GM18499 (cell line): Measurements from ENCODE around the gene PPP2R5B.

Experiments used
- ATAC-seq: cut with Tn5 transposase; IDR thresholded peaks from one replicate; pipeline ENCODE4 v1.9.1; 2021; ENCODE audit warnings: moderate number of reproducible peaks; ENCODE audit not compliant: insufficient read depth, unreplicated experiment

Gene PPP2R5B

GRCh38 chr11:64923944-64924909, at the start of gene PPP2R5B:
Gene PPP2R5B (plus strand): TSS chr11:64924689. CDS start chr11:64925735, 1,046 bp downstream.
- ATAC-seq = no peak

GRCh38 chr11:64875369-64876228, 48.9 kb upstream of the PPP2R5B start:
- ATAC-seq = no peak

DNA sequence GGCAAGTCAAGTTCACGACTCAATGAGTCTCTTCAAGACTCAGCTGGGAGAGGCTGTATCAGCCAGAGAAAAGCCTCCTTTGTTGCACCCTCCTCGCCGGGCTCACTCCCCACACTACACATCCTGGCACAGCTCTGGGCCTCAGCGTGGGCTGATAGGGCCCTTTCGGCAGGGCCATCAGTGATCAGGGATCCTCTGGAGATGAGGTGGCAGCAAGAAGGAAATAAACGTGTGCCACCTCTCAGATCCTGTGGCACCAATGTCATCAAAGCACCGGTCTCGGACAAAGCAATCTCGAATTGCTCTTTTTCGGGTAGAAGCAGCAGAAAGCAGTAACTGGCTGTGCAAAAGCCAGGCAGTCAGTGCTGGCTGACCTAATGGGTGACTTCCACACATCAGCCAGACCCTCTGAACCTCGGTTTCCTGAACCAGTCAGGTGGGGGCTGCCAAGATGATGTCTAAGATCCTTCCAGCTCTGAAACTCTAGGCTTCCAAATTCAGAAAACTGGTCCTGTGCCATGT, 48.2 kb upstream of the PPP2R5B start:
- no peak for ATAC-seq

DNA sequence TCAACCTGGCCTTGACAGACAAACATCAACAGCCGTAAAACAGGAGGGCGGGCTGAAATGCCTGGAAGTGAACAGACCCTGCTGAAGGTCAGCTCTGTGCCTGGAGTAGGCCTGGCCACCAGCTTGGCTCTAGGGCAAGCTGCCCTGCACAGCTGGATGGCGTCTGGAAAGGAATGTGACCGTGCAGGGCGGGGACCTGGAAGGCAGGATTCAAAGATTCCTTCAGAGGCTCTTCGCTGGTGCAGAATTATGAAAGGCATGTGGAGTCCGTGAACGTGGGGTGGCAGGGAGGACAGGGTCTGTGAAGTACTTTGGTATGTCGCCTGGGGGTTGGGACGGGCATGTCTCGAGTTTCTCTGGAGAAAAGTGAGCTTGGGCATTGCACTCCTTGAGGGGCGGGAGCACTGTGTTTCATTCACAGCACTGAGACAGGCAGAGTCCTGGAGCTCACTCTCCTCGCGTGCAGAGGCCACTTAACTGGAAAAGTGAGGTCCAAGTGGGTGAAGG, 47.6 kb upstream of the PPP2R5B start:
- no peak for ATAC-seq

DNA sequence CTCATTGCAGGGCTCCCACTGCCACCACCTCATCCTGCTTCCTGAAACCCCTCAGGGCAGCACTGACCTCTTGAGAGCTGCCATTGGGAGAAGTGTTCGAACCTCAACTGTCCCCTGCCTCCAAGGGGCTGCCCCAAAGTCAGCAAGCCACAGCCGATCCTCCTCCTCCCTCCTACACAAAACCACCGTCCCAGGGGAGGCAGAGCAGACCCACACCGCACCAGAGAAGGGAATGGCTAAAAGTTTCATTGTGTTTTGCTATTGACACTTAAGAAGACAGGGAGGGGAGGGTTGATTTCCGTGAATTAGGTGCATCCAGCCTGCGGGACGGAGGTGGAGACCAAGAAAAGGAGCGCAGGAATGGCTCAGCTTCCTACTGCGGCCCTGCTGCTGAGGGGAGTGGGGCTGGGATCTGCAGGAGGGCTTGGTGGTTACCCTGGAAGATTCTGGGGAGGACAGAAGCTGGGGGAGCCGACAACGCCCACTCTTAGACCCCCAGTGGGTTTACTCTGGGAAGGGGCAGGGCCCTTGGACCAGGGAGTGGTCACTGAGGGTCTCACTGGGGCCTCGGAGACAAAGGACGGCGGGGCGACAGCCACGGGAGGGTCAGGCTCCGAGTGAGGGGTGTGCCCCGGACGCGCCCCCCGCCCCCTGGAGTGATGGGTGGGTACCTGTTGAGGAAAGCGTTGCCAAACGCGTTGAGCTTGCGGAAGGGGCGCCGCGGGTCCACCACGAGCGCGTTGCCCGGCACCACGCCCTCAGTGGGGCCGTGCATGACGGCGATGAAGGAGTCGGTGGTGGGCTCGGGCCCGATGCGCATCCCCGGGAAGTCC, 46.9 kb upstream of the PPP2R5B start:
- no peak for ATAC-seq

- no peak for ATAC-seq
Observed at GRCh38 chr11:64878223-64878493, 46.3 kb upstream of the PPP2R5B start.

DNA sequence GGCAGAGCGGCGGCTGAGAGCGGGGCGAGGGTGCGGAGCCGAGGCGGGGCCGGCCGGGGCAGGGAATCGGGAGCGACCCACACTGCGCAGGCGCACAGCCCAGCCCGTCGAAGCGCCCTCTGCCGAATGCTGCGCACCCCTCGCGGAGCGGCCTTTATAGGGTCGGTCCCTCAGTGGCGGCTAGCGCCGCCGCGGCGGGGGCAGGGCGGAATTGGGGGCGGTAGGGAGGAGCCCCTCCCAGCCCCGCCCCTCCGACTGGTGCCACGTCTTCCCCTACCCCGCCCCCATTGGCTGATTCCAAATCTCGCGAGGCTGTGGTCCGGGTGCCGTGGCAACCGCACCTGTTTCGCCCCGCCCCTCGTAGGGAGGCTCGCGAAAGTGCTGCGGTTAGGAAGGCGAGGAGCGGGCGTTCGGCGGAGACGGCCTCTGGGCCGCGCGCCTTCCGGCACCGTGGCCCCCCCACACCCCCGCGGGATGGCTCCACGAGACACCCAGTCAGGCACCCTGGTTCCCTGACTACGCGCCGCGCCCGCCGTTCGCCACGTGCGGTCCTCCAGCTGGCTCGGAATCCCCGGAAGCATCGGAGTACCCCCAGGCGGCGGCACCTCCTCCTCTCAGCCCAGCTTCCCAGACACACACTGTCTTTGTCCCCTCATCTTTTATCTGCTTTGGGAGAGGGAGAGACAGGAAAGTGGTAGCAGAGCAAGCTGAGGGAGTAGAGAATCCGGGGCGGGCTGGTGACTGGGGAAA, 45.8 kb upstream of the PPP2R5B start, which contains the start of gene EHD1:
Gene EHD1, minus strand, starts transcription at position 128 of the 750 bp plus-strand sequence. CDS start 157 bp downstream, outside the sequence.
- peak; percentile 35 for ATAC-seq

GRCh38 chr11:64879244-64879900, 45.1 kb upstream of the PPP2R5B start:
- ATAC-seq = no peak

DNA sequence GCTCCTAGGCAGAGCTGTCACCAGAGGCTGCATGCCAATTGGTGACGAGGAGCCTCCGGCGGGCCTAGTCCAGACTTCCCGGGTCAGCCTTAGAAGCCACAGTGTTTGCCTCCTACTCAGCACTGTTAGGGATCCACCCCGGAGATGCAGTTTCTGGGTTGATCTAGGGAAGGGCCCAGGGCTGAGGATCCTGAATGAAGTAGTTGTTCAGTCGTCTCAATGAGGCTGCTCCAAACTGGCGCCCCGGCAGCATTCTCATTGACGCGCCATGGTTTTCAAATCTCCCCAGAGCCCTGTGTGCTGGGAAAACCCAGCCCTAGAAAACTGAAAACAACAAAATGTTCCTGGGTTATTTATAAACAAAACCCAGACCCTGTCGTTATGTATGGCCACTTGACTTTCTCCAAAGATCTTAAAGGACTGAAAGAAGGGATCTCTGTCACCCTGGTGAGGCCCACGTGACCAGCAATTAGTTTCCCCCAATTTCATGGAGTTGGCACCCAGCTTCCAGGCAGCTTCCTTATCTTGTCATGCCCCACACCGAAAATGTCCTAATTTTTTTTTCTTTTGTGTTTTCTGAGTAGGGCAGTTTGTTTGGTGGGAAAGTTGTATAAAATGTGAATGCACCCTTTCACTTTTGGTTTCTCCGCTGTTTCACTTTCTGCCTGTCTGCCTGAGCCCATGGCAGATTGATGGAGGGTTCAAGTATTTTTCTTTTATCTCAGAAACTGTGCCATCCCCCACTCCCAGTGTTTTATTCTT, 44.1 kb upstream of the PPP2R5B start:
- no peak for ATAC-seq

DNA sequence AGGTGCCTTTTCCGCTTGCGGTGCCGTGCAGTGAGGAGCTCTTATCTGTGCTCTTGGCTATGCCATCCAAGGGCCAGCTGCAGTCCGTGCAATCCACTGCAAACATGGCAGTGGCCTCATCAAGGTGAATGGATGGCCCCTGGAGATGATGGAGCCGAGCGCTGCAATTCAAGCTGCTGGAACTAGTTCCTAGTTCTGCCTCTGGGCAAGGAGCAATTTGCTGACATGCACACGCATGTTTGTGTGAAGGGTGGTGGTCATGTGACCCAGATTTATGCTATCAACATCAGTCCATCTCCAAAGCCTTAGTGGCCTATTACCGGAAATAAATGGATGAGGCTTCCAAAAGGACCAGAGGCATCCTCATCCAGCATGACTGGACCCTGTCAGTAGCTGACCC, 43.0 kb upstream of the PPP2R5B start:
- no peak for ATAC-seq

DNA sequence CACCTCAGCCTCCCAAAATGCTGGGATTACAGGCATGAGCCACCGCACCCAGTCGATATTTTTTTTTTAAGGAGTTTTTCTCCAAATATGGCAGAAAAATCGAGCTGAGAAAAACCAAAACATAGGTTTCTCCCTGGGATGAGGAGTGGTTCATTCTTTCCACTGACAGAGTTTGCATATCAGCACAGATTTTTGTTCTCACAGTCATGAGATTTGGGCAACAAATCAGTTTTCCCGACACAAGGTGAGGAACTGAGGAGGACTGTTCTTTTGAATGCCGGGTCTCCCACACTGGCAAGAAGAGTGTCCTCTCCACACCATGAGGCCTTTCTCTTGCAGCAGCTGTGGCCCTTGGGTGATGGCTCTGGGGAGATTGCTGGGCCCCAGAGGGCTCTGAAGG, 42.2 kb upstream of the PPP2R5B start:
- no peak for ATAC-seq

GRCh38 chr11:64883575-64883974, 40.9 kb upstream of the PPP2R5B start:
- ATAC-seq = no peak

- no peak for ATAC-seq
Observed at GRCh38 chr11:64884019-64884418, 40.5 kb upstream of the PPP2R5B start.

DNA sequence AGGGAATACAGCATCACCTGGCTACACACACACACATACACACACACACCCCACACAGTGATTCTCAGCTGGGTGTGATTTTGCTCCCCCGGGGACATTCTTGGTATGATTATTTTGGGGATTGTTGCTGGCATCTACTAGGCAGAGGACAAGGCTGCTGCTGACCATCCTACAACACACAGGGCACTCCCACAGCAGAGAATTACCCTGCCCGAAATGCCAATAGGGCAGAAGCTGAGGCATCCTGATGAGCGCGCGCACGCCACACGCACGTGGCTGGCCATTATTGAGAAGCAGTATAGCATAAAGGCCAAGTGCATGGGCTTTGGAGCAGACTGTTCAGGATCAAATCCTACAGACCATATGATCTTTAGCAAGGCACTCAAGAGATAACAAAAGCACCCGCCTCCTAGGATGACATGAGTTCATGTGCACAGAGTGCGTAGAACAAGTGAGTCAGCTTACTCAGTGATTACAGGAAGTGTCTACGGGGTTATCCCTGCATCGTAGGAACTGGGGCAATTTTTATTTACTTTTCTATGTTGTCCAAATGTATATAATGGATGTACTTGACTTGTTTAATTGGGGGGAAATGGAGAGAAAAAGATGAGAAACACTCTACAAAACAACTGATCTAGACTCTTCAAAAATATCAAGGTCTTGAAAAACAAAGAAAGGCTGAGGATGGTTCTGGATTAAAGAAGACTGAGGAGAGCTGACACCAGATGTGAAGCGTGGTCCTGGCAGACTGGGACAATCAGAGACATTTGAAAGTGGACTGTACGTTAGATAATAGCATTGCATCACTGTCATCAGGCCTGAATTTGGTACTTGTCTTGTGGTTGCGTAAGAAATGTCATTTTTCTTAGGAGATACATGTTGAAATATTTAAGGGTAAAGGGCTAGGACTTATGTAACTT, 38.9 kb upstream of the PPP2R5B start:
- ATAC-seq = no peak

- no peak for ATAC-seq
Observed at GRCh38 chr11:64887234-64887756, 37.2 kb upstream of the PPP2R5B start.

GRCh38 chr11:64887757-64888405, 36.6 kb upstream of the PPP2R5B start:
- no peak for ATAC-seq
